Measurements from ENCODE around the gene PPP2R5B.

Gene PPP2R5B

GRCh38 chr11:64888729-64889511, 35.6 kb upstream of the PPP2R5B start:
- DNase-seq (ENCODE audit: low read depth): no peak

- no peak for DNase-seq (ENCODE audit: low read depth)
Observed at GRCh38 chr11:64890522-64890939, 34.0 kb upstream of the PPP2R5B start.

- DNase-seq (ENCODE audit: low read depth): no peak
Observed at GRCh38 chr11:64891215-64891848, 33.2 kb upstream of the PPP2R5B start.

GRCh38 chr11:64891880-64892279, 32.6 kb upstream of the PPP2R5B start:
- no peak for DNase-seq (ENCODE audit: low read depth)

GRCh38 chr11:64892411-64892831, 32.1 kb upstream of the PPP2R5B start:
- DNase-seq (ENCODE audit: low read depth): no peak

- DNase-seq (ENCODE audit: low read depth): no peak
Observed at GRCh38 chr11:64892838-64893193, 31.7 kb upstream of the PPP2R5B start.

- no peak for DNase-seq (ENCODE audit: low read depth)
Observed at GRCh38 chr11:64893194-64894069, 31.1 kb upstream of the PPP2R5B start.

GRCh38 chr11:64894070-64894811, 30.2 kb upstream of the PPP2R5B start:
- DNase-seq (ENCODE audit: low read depth): peak; percentile 94

- no peak for DNase-seq (ENCODE audit: low read depth)
Observed at GRCh38 chr11:64894812-64895452, 29.6 kb upstream of the PPP2R5B start.

GRCh38 chr11:64896448-64897022, 28.0 kb upstream of the PPP2R5B start:
- no peak for DNase-seq (ENCODE audit: low read depth)

- no peak for DNase-seq (ENCODE audit: low read depth)
Observed at GRCh38 chr11:64897381-64898075, 27.0 kb upstream of the PPP2R5B start.

- no peak for DNase-seq (ENCODE audit: low read depth)
Observed at GRCh38 chr11:64898076-64898445, 26.4 kb upstream of the PPP2R5B start.

- DNase-seq (ENCODE audit: low read depth): no peak
Observed at GRCh38 chr11:64898541-64898940, 25.9 kb upstream of the PPP2R5B start.

- no peak for DNase-seq (ENCODE audit: low read depth)
Observed at GRCh38 chr11:64900263-64900678, 24.2 kb upstream of the PPP2R5B start.

GRCh38 chr11:64900774-64901173, 23.7 kb upstream of the PPP2R5B start:
- DNase-seq (ENCODE audit: low read depth): no peak

- no peak for DNase-seq (ENCODE audit: low read depth)
Observed at GRCh38 chr11:64902102-64902900, 22.2 kb upstream of the PPP2R5B start.

- no peak for DNase-seq (ENCODE audit: low read depth)
Observed at GRCh38 chr11:64903291-64903833, 21.1 kb upstream of the PPP2R5B start.

GRCh38 chr11:64905516-64906313, 18.8 kb upstream of the PPP2R5B start:
- DNase-seq (ENCODE audit: low read depth): no peak

- DNase-seq (ENCODE audit: low read depth): no peak
Observed at GRCh38 chr11:64906314-64906635, 18.2 kb upstream of the PPP2R5B start.
